HG02870 (cell line): ENCODE results near the gene REEP3.
A peak's percentile ranks its signal among the peaks of the same experiment; 100 is the strongest.
"Not testable (repeated sequence)": the region's sequence is repeated elsewhere in the genome, so short reads cannot be mapped to it uniquely, and the experiment has no call there.

Experiments used
- ATAC-seq: cut with Tn5 transposase; IDR thresholded peaks from one replicate; pipeline ENCODE4 v1.9.1; 2021; ENCODE audit warnings: mild to moderate bottlenecking, moderate library complexity; ENCODE audit not compliant: unreplicated experiment

Gene REEP3

DNA sequence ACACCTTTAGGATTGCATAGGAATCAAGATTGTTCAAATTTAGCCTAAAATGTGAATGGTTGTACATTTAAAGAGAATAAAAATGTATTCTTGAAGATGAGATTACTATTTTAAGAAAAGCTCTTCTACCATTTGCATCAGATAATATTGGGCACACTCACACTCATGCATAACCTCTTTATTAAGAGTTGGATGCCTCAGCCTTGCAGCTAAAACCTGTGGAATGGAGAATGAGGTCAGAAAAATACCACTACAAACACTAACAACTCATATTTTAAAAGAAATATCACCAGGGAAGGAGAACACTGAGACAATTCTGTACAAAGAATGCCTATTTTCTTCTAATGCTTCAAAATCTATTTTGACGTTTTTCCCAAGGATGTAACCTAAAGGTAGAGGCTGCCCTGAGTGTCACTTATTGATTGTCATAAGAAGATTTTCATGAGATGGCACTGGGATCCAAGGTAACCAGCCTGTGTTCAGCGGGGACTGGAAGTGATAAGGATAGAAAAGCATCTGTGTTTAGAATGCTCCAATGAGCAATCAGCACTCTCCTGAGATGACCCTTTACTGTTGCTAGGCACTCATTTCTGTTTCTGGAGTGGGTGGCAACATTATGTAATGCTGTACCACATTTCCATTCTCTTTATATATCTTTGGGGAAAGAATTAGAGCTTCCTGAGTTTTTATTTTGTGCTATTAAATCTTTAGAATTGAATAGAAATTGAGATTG is 26.6 kb downstream of the REEP3 start:
- ATAC-seq = no peak

DNA sequence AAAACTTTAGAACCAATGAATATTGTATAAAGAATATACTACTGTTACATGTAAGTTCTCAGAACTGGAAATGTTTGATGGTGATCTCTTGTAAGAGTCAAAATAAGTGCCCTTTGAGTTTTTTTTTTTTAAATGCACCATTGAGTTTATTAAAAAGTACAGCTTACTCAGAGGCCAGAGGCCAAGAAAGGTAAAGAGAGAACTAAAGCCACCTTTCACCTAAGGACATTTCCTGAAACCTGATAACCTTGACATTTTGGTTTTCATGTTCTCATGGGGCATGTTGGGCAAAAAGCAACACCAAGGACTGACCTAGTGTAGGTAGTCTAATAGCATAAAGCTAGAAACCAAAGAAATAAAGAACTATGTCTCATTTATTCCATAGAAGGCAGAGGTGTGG is 27.7 kb downstream of the REEP3 start:
- ATAC-seq = no peak

- no peak for ATAC-seq
Measured at GRCh38 chr10:63549810-63550209, 28.6 kb downstream of the REEP3 start.

DNA sequence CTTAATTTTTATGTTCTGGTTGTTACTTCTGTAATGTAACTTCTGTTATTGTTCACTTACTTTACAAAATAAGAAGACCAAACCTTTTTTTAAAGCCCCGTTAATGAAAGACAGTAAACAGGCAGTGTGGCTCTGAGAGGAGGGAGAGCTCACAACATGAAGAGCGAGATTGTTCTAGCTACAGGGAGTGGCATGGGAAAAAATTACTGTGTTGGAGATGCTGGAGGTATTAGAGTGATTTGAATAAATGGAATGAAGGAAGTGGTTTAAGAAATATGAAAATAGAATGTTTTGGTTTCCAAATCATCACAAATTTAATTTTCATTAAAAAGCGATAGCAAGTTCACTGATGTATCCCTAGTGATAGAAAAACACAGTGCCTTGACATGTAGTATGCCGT is 31.8 kb downstream of the REEP3 start:
- no peak for ATAC-seq

DNA sequence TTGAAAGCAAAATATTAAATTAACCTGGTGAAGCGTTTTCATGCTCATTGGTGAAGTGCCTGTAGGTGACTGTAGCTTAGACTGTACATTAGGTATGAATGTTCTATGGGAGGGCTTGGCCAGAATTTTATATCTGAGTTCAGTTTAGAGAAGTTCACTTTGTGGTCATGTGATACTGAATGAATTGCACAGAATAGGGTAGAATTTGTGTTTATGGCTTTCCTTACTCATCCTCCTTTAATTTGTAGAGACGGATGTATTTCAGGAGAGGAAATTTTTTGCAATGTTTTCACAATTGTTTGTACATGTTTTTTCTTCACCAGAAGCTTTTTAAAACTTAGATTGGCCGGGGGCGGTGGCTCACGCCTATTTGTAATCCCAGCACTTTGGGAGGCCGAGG is 32.3 kb downstream of the REEP3 start:
- no peak for ATAC-seq

DNA sequence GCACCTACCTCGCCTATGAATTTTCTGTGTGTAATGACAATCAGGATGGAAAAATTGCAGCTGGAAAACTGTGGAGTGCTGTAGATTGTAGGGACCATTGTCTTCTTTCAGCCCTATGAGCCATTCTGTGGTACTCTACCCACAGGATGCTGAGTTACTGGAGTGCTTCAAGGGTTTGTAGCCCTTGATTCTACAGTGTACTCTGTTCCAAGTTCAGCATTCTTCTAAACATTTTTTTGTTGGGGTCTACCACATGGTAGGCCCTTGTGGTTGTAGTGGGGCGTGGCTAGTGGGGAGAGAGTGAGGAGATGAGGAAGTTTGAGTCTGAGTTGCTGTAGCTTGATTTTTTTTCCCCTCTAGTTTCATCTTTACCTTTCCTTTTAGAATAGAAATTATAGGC is 33.5 kb downstream of the REEP3 start:
- ATAC-seq = peak; percentile 66

GRCh38 chr10:63555330-63555729 is 34.1 kb downstream of the REEP3 start:
- no peak for ATAC-seq

DNA sequence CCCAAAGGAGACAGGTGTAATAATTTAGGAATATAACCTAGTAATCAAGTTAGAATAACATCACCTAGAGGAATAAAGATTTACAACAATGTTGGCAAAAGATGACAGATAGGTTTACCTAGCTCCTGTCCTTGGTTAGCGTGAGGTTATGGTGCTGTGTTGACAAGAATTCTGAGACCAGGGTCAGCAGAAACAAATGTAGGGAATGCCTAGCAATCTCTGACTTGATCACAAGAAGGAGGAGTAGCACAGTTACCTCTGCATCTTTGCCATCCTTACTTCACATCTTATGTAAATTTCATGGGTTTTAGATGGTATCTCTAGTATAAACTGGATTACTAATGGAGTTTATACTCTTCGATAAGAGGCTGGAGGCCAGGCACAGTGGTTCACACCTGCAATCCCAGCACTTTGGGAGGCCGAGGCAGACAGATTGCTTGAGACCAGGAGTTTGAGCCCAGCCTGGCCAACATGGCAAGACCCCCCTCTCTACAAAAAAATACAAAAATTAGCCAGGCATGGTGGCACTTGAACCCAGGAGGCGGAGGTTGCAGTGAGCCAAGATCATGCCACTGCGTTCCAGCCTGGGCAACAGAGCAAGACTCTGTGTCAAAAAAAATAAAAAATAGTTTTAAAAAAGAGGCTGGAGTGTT is 37.1 kb downstream of the REEP3 start:
- no peak for ATAC-seq

DNA sequence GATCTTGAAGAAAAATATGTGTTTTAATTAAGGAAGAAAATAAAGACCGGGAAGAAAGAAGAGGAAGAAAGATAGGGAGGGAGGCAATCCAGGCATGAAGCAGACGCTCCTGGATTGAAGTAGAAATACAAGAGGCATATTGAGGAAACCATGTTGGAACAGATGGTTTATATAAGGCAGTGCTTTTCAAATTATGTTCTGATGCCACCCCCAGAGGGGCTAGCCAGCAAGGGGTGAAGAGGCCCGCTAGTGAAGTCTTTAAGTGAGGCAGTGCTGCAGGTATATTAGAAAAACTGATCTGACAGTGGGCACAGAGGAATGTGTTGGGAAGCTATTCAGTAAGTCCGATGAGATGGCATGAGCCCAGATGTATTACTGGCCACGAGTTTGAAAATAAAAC is 40.1 kb downstream of the REEP3 start:
- no peak for ATAC-seq

DNA sequence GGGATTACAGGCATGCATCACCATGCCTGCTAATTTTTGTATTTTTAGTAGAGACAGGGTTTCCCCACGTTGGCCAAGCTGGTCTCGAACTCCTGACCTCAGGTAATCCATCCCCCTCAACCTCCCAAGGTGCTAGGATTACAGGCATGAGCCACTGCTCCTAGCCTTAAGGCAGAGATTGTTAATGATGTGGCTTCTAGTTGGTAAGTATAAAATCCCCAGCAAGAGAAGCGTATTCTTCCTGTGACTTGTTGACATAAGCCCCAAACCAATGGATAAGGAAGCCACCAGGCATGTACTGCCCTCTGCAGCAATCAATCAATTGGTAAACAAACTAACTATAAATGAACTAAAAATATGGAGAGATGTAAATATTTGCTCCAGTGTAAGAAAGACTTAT is 41.2 kb downstream of the REEP3 start:
- no peak for ATAC-seq

GRCh38 chr10:63562857-63563256 is 41.7 kb downstream of the REEP3 start:
- ATAC-seq = no peak

- no peak for ATAC-seq
Measured at GRCh38 chr10:63563623-63564022, 42.4 kb downstream of the REEP3 start.

GRCh38 chr10:63564731-63565130 is 43.5 kb downstream of the REEP3 start:
- ATAC-seq = not testable (repeated sequence)

DNA sequence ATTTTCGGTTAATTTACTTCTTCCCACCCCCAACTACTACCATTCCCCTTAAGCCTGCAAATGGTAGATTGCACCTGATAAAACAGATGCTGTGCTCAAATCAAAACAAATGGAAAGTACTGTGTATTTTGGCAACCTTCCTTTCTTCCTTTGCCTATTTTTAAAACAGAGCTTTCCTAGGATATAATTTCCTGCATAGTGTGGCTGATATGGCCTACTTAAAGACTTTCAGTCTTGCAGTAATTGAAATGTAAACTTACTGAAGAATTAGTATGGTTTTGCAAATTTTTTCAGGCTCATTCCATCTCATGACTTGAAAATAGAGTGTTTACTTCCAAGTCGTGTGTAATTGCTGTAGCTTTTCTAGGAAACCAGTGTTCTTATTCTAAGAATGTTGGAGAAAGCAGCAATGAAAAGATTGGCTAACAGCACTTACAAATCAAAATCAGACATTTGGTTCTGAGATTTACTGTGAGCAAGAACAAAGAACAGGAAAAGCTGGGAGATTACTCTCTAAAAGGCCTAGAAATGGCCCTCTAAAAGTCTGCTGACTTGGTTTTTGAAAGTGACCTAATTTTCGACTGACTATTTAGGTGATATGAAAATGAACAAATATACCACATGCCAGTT is 52.0 kb downstream of the REEP3 start:
- ATAC-seq = no peak

- no peak for ATAC-seq
Measured at GRCh38 chr10:63574011-63574410, 52.8 kb downstream of the REEP3 start.

DNA sequence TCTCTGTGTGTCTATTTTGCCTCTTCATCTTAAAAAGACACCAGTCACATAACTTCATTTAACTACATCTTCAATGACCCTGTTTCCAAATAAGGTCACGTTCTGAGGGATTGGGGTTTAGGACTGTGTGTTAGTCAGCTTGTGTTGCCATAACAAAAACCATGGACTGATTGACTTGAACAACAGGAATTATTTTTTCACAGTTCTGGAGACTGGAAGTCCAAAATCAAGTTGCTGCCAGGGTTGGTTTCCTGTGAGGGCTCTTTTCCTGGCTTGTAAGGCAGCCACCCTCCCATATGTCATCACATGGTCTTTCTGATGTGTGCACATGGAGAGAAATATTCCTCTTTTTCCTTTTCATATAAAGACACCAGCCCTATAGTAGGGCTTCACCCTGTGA is 55.3 kb downstream of the REEP3 start:
- ATAC-seq = no peak

- ATAC-seq = no peak
Measured at GRCh38 chr10:63578501-63578900, 57.3 kb downstream of the REEP3 start.

GRCh38 chr10:63579371-63580014 is 58.3 kb downstream of the REEP3 start:
- no peak for ATAC-seq

- ATAC-seq = no peak
Measured at GRCh38 chr10:63582690-63583089, 61.5 kb downstream of the REEP3 start.

DNA sequence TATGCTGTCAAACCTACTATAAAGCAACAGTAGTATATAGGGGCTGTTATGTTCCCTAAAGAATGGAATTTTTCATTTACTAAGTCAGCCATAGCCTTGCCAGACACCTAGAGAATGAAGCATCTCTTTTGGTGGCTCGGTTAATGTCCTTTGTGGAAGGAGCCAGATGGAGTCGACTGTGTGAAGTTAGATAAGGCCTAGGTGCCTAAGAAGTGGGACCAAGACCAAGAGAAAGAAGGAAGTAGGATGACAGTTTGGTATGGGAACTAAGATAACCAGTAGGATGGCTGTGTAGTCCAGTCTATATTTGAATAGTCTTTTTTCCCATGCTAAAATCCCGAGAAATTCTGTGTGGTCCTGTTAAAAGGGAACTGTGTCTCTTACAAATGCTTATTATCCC is 62.2 kb downstream of the REEP3 start:
- no peak for ATAC-seq

GRCh38 chr10:63583909-63584724 is 62.9 kb downstream of the REEP3 start:
- ATAC-seq = no peak
